ENCODE measurements around the gene EXOC4. TPM values are rescaled to one million over a fixed set of nuclear protein-coding genes. Genes with fewer than 3 reads are reported as not detected.

The EXOC4 gene
- total and polyA plus RNA-seq, 2 of the 13 experiments (the other 11 are each of a cell fraction or from before 2014, with no cell fraction given), result 22.5 to 39.0 TPM

- H3K36me3 ChIP-seq (replicated peaks in 1 of 2; ENCODE audit: control insufficient read depth in 1 of 2, insufficient read depth in 2 of 2, low read length in 2 of 2), result no peaks in the 10 kb centered on the region
- no peak overlapping the region for H3K9ac ChIP-seq (ENCODE audit: insufficient read depth, low read depth, low read length)
- CTCF ChIA-PET (ENCODE audit: low intra/inter-chr PET ratio, low total read pairs), result no interaction called here
- in situ Hi-C loops (cut with HindIII; ENCODE audit: extremely low pct_ligation_motif_present, low pct_unique_long_range_greater_than_20kb), result no loop called here
- H3K79me2 ChIP-seq (ENCODE audit: insufficient read depth, low read length), result no peaks in the 10 kb centered on the region
- H3K4me1 ChIP-seq (ENCODE audit: insufficient read depth, low read length), result no peaks in the 10 kb centered on the region
- no peak overlapping the region for H3K4me2 ChIP-seq (ENCODE audit: low read depth, low read length)
- H3K4me3 ChIP-seq (replicated peaks in 1 of 3; ENCODE audit: insufficient read depth in 1 of 3, low read depth in 2 of 3, low read length in 3 of 3), result no peak overlapping the region
- POLR2A ChIA-PET, result no interaction called here
- no peaks in the 10 kb centered on the region for H3K9me3 ChIP-seq (ENCODE audit: low read length)
- H3K27ac ChIP-seq (ENCODE audit: extremely low read length, insufficient read depth, low read length), result no peak overlapping the region
- no peaks in the 10 kb centered on the region for H3K27me3 ChIP-seq (ENCODE audit: control insufficient read depth in 1 of 2, insufficient read depth in 2 of 2, low read length in 2 of 2)
- ATAC-seq (no peak), FAIRE-seq (no peak), DNase-seq (ENCODE audit: low spot score) (no peak)
- H4K20me1 ChIP-seq (ENCODE audit: insufficient read depth, low read length), result no peaks in the 10 kb centered on the region
- intact Hi-C loops (cut with micrococcal nuclease; ENCODE audit: unreplicated experiment), result no loop called here
- 97% methylated on average over 6 of the region's 6 CpGs for WGBS (ENCODE audit: low lambda C conversion rate)
- TF ChIP-seq ATF7-NPFF (CRISPR knock-in tag; IDR thresholded peaks at IDR 0.05; ENCODE audit: low read depth), result no peak
- TF ChIP-seq PRMT3 (CRISPR knock-in tag; IDR thresholded peaks at IDR 0.05; ENCODE audit: borderline replicate concordance, low read depth), result no peak
- TF ChIP-seq FOXC1 (CRISPR knock-in tag; IDR thresholded peaks at IDR 0.05; ENCODE audit: borderline replicate concordance), result no peak
- TF ChIP-seq FOXP1 (IDR thresholded peaks at IDR 0.05), result no peak
- TF ChIP-seq FOXP1 (CRISPR knock-in tag; IDR thresholded peaks at IDR 0.05), result no peak
- TF ChIP-seq SAFB2 (CRISPR knock-in tag; IDR thresholded peaks at IDR 0.05; ENCODE audit: borderline replicate concordance, low read depth), result no peak
- no peak for TF ChIP-seq SP5 (CRISPR knock-in tag; IDR thresholded peaks at IDR 0.05; ENCODE audit: borderline replicate concordance, low read depth)
- TF ChIP-seq ZNF275 (CRISPR knock-in tag; IDR thresholded peaks at IDR 0.05; ENCODE audit: borderline replicate concordance), result no peak
- no peak for TF ChIP-seq ZNF562 (CRISPR knock-in tag; IDR thresholded peaks at IDR 0.05; ENCODE audit: borderline replicate concordance)
- TF ChIP-seq SRSF1 (optimal IDR thresholded peaks at IDR 0.05; ENCODE audit: low read depth, low read length), result no peak
- TF ChIP-seq ZNF136 (CRISPR knock-in tag; IDR thresholded peaks at IDR 0.05; ENCODE audit: low read depth), result no peak
- TF ChIP-seq ZNF276 (CRISPR knock-in tag; IDR thresholded peaks at IDR 0.05; ENCODE audit: low read depth), result no peak
- TF ChIP-seq ATF5 (CRISPR knock-in tag; IDR thresholded peaks at IDR 0.05; ENCODE audit: low read depth), result no peak
- TF ChIP-seq ZNF260 (CRISPR knock-in tag; IDR thresholded peaks at IDR 0.05; ENCODE audit: borderline replicate concordance, low read depth), result no peak
- no peak for TF ChIP-seq ZNF605 (CRISPR knock-in tag; IDR thresholded peaks at IDR 0.05)
- no peak for TF ChIP-seq HMGXB4 (CRISPR knock-in tag; IDR thresholded peaks at IDR 0.05; ENCODE audit: borderline replicate concordance in 1 of 2, low read depth in 1 of 2)
- H2AFZ ChIP-seq (ENCODE audit: low read length), result no peak overlapping the region
- BruUV-seq (replicated peaks), result no TSS peak
These were observed 684.9 kb downstream of the EXOC4 start for GRCh38 chr7:133937786-133938185.

All from HepG2 (cell line).